ENCODE measurements around the gene CST1.
"Not testable (repeated sequence)": the region's sequence is repeated elsewhere in the genome, so short reads cannot be mapped to it uniquely, and the experiment has no call there.

The CST1 gene

DNA sequence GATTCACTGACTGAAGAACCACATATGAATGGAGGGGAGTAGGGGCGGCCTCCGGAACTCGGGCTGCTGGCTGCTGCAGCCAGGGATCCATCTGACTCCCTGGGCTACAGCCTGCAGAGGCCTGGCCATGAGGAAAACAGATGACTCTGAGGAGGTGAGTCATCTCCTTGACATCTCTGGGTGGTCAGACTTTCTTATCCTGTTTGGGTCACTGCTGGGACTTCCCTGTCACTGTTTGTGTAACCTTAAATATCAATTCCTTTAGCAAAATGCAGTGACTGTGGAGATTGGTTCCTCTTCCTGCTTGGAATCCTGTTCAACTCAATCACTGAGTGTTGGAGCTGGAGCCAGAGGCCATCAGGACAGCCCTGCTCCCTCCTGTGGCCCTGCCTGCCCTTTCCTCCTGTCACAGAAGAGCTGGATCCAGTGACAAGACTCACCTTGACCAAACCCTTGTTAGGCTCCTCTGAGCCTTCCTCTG is 4.4 kb upstream of the CST1 start:
- not testable (repeated sequence) for DNase-seq (ENCODE audit: low read depth in 2 of 2)

DNA sequence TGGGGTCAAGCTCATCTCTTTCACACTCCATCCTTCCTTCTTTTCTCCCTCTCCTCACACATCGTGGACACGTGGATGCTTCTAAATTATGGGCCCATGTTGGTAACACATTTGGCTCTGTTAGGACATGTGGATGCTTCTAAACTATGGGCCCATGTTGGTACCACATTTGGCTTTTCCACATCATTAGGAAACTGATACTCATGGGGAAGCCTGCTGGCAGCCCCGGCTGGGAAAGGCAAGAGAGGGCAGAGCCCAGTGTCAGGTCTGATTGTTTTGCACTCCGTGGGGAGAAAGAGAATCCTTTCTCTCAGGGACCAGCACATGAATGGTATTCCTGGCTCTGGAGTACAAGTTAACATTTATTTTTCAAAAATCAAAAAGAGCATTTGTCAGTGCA is 4.0 kb upstream of the CST1 start:
- no peak for DNase-seq (ENCODE audit: low read depth in 2 of 2)

DNA sequence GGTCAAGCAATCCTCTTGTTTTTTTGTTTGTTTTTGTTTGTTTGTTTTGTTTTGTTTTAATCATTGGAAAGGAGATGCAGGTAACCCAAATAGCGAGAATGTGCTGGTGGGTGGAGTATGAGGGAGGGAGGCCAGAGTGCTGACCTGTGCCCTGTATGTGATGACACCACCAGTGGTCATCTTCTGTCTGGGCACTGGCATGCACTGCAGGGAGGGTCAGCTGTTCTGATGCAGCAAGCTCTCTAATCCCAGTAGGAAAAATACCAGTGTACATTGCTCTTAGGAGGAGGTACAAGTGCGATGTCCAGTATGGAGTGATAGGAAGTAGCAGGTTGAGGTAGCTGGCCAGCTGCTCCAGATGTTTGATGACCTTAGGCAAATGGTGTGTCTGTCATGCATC is 2.9 kb upstream of the CST1 start:
- no peak for DNase-seq (ENCODE audit: low read depth in 2 of 2)

DNA sequence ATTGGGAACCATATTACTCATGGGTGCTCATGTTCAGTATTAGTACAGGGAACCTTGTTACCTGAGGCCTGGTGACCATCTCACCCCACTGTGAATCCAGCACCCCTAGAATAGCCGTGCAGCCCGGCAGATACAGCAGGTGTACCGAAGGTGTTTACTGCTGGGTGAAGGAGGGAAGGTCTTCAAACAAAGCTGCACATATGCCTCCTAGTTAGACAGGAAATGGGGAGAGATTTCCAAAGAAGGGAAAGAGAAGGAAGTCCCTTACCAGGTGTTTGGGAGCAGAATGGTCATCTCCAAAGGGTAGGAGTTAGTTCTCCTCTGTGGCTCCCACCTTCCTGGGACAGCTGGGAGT is 2.4 kb upstream of the CST1 start:
- DNase-seq (ENCODE audit: low read depth in 2 of 2), result no peak

DNA sequence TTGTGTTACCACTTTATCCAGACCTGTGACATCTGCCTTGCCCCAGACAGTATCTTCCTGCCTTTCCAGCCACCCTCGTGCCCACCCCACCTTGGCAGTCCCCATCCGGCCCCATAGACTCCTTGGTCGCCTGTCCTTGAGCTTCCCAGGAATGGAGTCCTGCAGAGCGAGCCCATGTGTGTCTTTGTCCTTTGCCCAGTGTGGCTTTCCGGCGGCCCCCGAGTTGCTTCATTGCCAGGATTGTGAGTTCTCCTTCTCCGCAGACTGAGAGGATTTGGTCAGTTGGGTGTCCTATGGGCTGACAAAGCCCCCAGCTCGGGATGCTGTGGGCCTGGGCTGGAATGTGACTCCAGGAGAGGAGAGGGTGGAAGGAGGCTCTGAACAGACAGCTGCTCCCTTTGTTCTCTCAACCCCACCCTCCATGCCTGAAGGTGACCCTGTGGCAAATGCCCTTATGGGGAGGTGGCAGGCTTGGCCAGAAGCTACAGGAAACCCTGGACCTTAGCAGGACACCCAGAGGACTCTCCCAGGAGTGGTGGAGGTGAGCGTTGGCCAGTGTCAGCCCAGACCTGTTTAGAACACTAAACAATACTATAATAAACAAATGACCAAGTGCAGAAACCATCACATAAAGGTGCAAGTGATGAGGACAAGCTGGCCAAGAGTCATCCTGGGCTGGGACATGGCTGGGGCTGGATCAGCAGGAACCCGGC is 1.9 kb upstream of the CST1 start:
- DNase-seq (ENCODE audit: low read depth in 2 of 2), result no peak

DNA sequence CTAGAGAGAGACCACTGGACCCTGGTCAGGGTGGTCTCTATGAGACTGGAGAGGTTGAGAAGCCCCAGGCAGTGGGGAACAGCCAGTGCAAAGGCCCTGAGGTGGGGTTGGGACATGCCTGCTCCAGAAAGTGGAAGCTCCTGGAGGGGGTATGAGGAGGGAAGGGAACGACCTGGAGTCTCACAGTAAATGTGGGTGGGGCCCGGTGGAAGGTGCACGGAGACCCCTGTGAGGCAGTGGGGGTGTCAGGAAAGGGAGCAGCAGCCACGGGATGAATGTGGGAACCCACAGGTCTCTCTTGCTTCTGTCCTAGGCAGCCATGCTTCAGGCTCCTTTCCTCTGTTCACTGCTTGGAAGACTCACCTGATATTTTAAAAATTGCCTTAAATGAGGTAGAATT is 1.3 kb upstream of the CST1 start:
- DNase-seq (ENCODE audit: low read depth in 2 of 2), result no peak

DNA sequence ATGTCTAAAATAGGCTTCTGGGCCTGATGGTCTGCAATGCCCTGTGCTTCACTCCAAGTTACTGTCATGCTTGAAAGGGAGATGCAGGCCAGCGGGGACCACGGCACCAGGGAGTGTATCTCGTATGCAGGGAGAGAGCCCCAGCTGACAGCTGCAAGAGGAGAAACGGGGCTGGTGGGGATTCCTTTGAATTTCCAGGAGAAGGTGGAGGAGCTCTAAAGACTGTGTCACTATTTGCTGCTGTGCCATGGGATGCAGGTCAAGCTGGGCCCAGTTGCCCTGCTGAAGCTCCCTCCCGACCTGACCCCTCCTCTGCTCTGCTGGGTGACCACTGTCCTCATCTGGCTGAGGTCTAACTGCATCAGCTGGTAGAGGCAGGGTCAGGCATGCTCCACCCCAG is 989 bp downstream of the CST1 start:
- no peak for DNase-seq (ENCODE audit: low read depth in 2 of 2)

DNA sequence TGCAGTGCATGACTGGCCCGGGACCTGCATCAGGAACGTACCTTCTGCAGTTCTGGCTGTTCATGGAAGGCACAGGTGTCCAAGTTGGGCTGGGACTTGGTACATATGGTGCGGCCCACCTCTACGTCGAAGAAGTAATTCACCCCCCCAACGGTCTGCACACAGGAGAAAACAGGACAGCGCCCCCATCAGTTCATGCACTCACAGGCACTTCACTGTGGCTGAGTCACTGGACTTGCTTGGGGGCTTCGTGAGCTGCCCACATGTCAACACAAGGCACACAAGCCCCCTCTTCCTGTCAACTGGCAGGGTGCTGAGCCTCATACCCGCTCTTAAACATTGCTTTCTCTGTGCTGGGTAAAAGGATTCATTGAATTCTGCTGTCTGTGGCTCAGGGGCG is 1.8 kb downstream of the CST1 start:
- not testable (repeated sequence) for DNase-seq (ENCODE audit: low read depth in 2 of 2)

DNA sequence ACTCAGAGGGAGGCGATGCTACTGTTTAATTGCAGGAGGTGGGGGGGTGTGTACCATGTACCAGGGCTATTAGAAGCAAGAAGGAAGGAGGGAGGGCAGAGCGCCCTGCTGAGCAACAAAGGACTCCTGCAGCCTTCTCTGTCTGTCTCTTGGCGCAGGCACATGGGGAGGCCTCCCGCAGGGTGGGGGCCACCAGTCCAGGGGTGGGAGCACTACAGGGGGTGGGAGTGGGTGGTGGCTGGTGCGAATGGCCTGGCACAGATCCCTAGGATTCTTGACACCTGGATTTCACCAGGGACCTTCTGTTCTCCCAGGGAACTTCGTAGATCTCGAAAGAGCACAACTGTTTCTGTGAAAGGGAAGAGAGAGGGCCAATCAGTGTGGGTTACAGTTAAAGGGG is 3.2 kb downstream of the CST1 start:
- not testable (repeated sequence) for DNase-seq (ENCODE audit: low read depth in 2 of 2)

DNA sequence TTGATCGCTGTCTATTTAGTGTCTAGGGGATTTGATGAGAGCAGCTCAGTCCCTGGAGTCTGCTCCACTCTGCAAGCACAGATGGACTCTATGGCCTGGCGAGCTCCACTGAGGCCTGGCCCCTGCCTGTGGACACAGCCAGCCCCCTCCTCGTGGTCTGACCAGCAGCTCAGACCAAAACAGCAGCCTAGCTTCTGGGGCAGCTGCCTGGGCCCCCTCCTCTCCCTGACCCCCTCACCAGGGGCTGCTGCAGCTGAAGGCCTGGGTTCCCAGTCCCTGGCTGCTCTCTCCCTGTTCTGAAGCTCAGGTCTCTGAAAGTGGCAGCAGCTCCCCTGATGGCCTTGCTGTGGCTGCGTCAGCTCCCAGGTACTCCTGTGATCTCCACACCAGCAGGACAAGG is 3.6 kb downstream of the CST1 start:
- not testable (repeated sequence) for DNase-seq (ENCODE audit: low read depth in 2 of 2)

DNA sequence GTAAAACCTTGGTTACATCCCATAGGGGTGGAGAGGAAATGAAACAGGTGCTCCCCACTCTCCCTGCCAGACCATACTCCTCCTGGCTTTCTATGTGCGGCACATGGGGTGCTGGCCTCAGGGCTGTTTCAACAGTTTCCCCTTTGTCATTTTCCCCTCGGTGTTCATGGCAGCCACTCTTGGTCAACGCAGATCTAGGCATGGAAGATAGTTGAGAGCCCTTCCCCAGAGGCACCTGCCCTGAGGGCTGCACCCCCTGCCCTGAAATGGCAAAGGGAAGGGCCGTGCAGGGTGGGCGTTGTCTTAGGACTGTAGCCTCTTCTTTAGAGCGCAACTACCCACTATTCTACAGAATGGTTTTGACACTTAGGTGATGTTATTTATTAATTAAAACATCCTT is 4.4 kb downstream of the CST1 start:
- no peak for DNase-seq (ENCODE audit: low read depth in 2 of 2)

DNA sequence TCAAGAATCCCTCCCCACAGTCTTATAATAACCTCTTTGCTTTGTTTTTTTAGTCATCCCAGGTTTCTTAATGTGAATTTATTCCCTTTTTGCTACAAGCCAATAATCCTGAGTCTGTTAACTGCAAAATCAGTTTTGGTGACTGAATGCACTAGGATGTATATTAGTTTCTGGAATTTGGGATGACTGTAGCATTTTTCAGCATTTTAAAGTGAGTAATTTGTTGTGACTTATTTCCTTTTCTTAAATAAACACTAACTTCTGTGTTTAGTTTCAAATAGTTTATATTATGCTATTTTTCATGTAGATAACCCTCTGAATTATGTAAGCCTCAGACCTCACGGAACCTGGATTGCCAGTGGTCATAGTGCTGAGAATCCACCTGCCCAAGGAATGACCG is 5.5 kb downstream of the CST1 start:
- no peak for DNase-seq (ENCODE audit: low read depth in 2 of 2)

DNA sequence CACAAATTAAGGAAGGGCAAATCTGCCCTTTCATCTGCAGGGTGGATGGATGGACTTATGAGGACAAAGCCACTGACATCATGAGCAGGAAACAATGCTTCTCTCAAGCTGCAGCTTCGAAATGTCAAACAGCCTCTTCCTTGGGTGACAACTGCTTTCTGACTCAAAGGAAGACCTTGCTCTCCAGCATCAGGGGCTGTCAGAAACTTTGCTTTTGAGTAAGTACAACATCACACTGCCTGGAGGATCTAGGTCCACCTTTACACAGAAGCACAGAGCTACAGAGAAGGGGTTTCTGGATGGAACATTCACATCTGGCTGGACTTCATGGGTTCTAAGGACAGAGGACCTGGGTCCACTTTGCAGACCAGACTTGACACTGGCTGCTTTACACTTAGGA is 5.9 kb downstream of the CST1 start:
- no peak for DNase-seq (ENCODE audit: low read depth in 2 of 2)

DNA sequence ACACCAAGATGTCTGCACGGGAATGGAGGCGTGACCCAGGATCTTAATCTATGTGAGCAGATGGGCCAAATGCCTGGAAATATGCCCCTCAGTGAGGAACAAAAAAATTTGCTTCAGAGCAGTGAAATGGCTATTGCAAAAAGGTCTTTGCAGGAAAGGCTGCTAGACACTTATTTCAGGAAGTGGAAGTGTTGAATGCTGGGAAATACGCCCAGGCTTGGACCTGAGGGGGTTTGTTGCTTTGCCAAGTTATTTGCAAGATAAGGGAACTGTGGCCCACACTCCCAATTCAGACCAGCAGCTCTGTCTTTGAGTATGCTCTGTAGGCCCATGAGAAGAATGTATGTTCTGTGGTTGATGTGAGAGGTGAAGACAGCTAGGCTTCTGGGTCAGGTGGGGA is 15.3 kb downstream of the CST1 start:
- not testable (repeated sequence) for DNase-seq (ENCODE audit: low read depth in 2 of 2)

DNA sequence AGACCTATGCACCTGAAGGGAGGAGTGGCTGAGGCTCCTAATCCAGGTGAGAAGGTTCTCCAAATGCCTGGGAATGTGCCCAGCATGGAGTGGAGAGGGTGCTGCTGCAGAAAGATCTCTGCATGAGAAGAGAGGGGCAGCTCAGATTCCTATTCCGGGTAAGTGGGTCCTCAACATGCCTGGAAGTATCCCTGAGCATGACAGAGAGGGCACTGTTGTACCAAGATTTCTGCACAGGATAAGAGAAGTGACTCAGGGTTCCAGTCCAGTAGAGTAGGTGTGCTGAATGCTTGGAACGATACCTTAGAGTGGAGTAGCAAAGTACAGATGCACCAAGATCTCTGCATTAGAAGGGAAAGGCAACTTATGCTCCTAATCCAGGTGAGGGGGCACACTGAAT is 15.8 kb downstream of the CST1 start:
- DNase-seq (ENCODE audit: low read depth in 2 of 2), result not testable (repeated sequence)

DNA sequence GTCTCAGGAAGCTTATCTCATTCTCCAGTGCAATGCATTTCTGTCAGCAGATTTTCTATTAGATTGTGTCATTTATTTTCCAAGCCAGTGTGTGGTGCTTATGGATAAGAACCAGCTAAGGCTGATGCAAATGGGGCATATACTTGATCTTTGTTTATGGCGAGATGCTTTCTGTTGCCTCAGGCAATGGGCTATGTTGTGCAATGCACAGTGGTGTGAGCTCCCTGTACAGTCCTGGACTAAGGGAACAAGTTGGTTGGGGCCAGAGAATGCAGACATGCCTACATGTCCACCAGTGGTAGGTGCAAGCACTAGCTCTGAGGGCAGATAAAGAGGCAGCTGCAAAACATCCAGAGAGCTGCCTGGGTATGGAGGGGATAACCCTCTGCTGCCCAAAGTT is 16.3 kb downstream of the CST1 start:
- not testable (repeated sequence) for DNase-seq (ENCODE audit: low read depth in 2 of 2)

DNA sequence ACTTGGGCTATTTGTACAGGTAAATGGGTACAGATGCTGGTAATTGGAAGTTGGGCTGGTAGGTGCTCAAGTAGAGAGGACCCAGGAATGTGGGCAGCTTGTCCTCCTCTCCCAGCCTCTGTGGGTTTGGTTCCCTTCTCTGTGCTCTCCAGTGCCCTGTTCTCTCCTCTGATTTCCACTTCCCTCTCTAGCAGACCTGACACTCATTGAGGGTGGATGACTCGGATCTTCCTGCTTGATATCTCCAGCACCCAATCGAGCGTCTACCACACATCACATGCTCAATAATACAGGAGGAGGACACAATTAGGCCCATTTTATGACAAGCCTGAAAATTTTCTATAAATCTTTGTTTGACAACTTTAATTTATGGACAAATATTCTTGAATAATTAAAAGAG is 23.7 kb downstream of the CST1 start:
- no peak for DNase-seq (ENCODE audit: low read depth in 2 of 2)

DNA sequence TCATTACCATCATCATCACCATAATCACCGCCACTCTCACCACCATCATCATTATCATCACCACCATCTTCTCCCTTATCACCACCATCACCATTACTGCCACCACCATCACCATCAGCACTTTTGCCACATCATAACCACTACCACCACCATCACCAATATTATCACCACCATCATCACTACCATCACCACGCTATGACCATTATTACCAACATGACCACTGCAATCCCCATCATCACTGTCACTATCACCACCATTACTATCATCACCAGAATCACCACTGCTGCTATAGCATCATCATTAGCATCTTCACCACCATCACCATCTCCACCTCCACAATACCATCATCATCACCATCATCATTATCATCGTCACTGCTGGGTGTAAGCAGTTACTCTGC is 25.6 kb downstream of the CST1 start:
- DNase-seq (ENCODE audit: low read depth in 2 of 2), result no peak

DNA sequence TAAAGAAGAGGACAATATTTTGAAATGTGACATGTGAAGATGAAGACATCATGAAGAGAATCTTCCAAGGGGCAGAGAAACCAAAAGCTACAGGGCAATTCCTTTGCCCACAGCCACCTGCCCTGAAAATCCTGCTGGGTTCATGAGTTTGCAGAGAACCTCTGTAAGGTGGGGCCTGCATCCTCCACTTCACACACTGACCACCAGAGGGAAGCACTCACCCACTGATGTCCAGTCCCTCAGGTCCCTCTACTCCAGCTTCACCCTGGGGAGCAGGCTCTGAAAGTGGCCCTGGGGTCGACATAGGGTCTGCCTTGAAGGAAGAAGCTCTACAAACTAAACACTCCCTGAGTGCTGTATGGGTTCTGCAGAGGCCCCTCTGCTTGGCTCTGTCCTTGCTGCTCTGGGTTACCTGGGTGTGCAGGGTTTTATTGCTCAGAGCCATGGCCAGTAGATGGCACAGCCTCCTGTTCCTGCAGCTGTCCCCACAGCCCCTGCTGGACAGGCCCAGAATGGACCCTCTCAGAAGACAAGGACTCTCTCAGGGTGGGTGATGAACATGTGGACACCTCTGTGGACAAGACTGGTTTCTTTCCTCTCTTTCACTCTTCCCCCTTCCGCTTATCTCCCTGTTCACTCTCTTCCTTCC is 27.0 kb downstream of the CST1 start:
- DNase-seq (ENCODE audit: low read depth in 2 of 2), result not testable (repeated sequence)

DNA sequence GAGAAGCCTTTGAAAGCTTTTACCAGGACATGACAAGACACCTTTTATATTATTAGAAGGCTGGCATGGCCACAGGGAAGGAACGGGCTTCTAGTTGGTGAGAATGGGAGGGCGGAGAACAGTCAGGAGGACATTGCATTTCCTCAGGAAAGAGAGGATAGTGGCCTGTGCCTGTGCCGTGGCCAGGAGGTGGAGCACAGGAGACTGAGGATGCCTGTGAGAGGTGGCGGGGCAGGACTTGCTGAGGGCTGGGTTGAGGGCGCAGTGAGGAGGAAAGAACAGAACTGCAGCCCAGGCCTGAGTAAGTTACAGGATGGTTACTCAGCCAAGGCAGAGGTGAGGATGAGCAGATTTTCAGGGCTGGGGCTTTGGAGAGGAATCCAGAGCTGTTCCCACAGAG is 27.9 kb downstream of the CST1 start:
- DNase-seq (ENCODE audit: low read depth in 2 of 2), result not testable (repeated sequence)

DNA sequence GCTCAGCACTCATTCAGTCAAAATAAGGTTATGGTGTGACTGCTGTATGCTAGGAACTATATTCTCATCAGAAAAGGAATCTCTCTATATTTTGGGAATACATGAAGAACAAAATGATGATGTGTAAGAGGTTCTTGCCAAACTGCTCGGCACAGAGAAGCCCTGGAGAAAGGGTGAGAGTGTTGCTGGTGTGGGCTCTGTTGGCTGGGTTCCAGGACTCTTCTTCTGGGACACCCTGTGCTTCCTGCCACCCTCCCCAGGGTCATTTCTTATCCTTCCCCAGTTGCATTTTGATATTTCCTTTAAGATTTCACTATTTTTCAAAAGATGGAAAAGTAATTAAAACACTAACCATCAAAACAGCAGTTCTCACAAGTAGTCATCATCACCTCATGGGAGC is 28.8 kb downstream of the CST1 start:
- no peak for DNase-seq (ENCODE audit: low read depth in 2 of 2)

DNA sequence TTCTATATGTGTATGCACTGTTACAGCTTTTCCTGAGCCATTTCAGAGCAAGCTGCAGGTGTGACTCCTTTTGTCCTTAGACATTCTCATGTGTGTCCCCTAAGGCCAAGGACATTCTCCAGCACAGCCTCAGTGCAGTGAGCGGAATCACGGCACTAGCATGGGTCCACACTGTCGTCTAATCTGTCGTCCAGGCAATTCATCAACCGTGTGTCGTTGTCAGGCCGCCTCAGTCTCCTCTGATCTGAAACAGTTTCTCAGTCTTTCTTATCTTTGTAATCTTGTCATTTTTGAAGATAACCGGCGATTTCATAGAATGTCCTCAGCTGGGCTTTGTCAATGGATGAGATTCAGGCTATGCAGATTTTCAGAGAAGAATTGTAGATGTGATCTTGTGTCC is 31.4 kb downstream of the CST1 start:
- DNase-seq (ENCODE audit: low read depth in 2 of 2), result not testable (repeated sequence)

DNA sequence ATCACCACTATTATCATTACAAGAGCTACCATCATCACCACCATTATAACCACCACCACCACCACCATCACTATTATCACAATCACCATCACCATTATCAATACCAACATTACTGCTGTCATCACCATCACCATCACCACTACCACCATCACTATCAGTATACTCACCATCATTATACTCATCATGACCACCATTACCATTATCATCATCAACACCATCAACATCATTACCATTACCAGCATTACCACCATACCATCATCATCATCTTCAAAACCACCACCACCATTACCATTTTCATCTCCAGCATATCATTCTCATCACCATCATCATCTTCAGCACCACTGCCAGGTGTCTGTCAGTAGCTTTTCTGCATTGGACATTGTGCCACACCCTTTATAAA is 39.0 kb downstream of the CST1 start:
- not testable (repeated sequence) for DNase-seq (ENCODE audit: low read depth in 2 of 2)

DNA sequence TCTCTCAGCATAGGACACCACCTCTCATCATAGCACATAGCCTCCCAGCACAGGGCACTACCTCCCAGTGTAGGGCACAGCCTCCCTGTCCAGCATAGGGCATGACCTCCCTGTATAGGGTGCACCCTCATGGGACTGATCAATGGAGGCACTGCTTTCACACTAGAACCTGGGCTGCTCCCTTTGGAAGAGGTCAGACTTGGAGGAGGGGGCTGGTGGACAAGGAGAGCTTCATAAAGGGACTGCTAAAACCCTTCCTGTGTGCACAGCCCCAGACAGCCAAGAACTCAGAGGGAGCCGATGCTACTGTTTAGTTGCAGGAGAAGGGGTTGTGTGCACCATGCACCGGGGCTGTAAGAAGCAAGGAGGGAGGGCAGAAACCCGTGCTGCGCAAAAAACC is 40.0 kb downstream of the CST1 start:
- DNase-seq (ENCODE audit: low read depth in 2 of 2), result no peak

Measured in activated CD4-positive, alpha-beta T cell treated with anti-CD3 and anti-CD28 coated beads for 24 hours (primary cell).